ENCODE measurements around the gene UIMC1. TPM values are rescaled to one million over a fixed set of nuclear protein-coding genes. Genes with fewer than 3 reads are reported as not detected.

Gene UIMC1
- total RNA-seq, 4 donors from 2014 or later = 30.0 to 34.3 (median 32.4) TPM

DNA sequence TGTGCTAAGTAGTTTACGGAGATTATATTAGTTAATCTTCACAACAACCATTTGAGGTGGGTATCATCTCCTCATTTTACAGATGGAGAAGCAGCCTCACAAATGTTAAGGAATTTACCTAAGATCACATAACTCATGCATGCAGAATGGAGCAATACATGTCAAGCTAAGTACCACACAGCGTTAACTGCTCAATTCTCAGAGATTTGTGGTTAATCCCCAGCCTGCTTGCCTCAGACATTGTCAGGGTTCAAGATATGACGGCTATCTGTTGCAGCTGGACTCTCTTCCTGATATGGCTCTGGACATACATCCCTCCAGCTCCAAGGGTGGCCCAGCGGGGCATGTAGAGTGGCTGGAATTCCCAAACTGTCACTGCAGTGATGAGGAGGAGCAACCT is 8.6 kb upstream of the UIMC1 start:
- Histone ChIP-seq H3K4me1 (no peaks in the 10 kb centered on the region), H3K4me3 (replicated peaks in 1 of 3) (no peak overlapping the region), H3K27me3 (no peaks in the 10 kb centered on the region), H3K27ac (no peak overlapping the region), H3K36me3 (no peaks in the 10 kb centered on the region), H3K9me3 (no peaks in the 10 kb centered on the region)
- DNase-seq = no peak
- intact Hi-C loops (cut with DNase I) = no loop called here
- no peak for TF ChIP-seq CTCF (IDR thresholded peaks at IDR 0.05)
- no peak for TF ChIP-seq POLR2A (IDR thresholded peaks at IDR 0.05)
- 92 to 98% methylated on average over 4 of the region's 4 CpGs for WGBS, 2 donors

- WGBS, 2 donors = 94 to 96% methylated on average over 4 of the region's 4 CpGs
Measured at GRCh38 chr5:177010153-177010552, 3.6 kb upstream of the UIMC1 start.

GRCh38 chr5:177008716-177009115 is 2.1 kb upstream of the UIMC1 start:
- Histone ChIP-seq H3K4me1 (peaks cover 15% of the 10 kb centered on the region in 2 donors), H3K27ac (no peak overlapping the region), H3K27me3 (no peaks in the 10 kb centered on the region), H3K4me3 (replicated peaks in 1 of 3) (no peak overlapping the region), H3K36me3 (no peaks in the 10 kb centered on the region), H3K9me3 (no peaks in the 10 kb centered on the region)
- no peak for DNase-seq
- TF ChIP-seq CTCF (IDR thresholded peaks at IDR 0.05) (no peak), POLR2A (IDR thresholded peaks at IDR 0.05) (no peak)
- WGBS, 2 donors = 90% methylated on average over 2 of the region's 2 CpGs
- intact Hi-C loops (cut with DNase I) = no loop called here

More at GRCh38 chr5:177010153-177010552, 3.6 kb upstream of the UIMC1 start:
- H3K4me1 ChIP-seq = peaks cover 4% of the 10 kb centered on the region in 2 donors
- no peak overlapping the region for H3K4me3 ChIP-seq (replicated peaks in 1 of 3)
- no peaks in the 10 kb centered on the region for H3K27me3 ChIP-seq
- no peaks in the 10 kb centered on the region for H3K36me3 ChIP-seq
- H3K9me3 ChIP-seq = no peaks in the 10 kb centered on the region
- DNase-seq = no peak
- TF ChIP-seq POLR2A (IDR thresholded peaks at IDR 0.05) = no peak
- no peak for TF ChIP-seq CTCF (IDR thresholded peaks at IDR 0.05)
- H3K27ac ChIP-seq = no peak overlapping the region
- intact Hi-C loops (cut with DNase I) = no loop called here

DNA sequence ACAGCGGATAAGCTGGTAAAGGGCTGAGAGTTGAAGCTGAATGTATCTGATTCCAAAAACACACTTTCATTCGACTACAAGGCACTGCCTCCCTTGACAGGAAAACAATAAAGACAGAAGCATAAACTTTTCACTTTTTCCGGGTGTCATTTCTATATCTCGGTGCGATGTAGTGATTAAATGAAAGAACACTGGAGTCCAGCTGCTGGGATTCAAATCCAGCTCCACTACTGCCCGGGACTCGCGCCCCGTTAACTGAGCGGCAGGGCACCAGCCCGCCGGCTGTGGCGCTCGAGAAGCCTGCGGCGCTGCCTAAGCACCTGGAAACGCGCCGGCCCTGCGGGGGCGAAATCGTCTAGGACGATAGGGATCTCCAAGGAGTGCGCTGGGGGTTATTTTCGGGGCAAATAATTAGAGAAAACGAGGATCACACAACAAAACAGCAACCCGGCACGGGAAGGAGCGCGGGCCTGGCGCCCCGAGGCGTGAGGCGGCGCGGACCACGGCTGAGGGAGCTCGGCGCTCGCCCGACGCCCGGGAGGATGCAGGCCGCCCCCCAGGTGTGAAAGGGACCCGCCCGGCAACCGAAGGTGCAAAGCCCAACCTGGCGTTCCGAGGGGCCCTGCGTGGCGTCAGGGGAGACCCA is 837 bp downstream of the UIMC1 start:
- intact Hi-C loops (cut with DNase I) = no loop called here
- peak overlapping the region; percentile 87 to 97 (median 91) for H3K4me3 ChIP-seq (replicated peaks in 1 of 3)
- peaks cover 15% of the 10 kb centered on the region in 2 donors for H3K4me1 ChIP-seq
- peak overlapping the region; percentile 94 to 97 (median 94) for H3K27ac ChIP-seq
- TF ChIP-seq POLR2A (IDR thresholded peaks at IDR 0.05) (no peak), CTCF (IDR thresholded peaks at IDR 0.05) (peak; percentile 37 to 71 (median 47))
- no peaks in the 10 kb centered on the region for H3K36me3 ChIP-seq
- DNase-seq = peak; percentile 79 to 83
- no peaks in the 10 kb centered on the region for H3K9me3 ChIP-seq
- no peaks in the 10 kb centered on the region for H3K27me3 ChIP-seq
- 1% methylated on average over 31 to 48 of the region's 51 CpGs for WGBS, 2 donors

DNA sequence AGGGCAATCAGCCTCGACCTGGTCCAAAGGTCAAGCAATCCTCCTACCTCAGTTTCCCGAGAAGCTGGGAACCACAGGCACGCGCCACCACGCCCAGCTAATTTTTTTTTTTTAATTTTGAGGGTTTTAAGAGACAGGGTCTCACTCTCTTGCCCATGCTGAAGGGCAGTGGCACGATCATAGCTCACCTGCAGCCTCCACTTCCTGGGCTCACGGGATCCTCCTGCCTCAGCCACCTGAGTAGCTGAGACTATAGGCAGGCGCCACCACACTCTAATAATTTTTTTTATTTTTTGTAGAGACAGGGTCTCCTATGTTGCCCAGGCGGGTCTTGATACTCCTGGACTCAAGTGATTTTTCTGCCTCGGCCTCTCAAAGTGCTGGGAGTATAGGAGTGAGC is 1.6 kb downstream of the UIMC1 start:
- Histone ChIP-seq H3K4me1 (peaks cover 15% of the 10 kb centered on the region in 2 donors), H3K27me3 (no peaks in the 10 kb centered on the region), H3K9me3 (no peaks in the 10 kb centered on the region), H3K4me3 (replicated peaks in 1 of 3) (no peak overlapping the region), H3K36me3 (no peaks in the 10 kb centered on the region), H3K27ac (no peak overlapping the region)
- WGBS, 2 donors = 95% methylated on average over 10 of the region's 10 CpGs
- DNase-seq = no peak
- TF ChIP-seq POLR2A (IDR thresholded peaks at IDR 0.05) (no peak), CTCF (IDR thresholded peaks at IDR 0.05) (no peak)
- intact Hi-C loops (cut with DNase I) = no loop called here

Data from thyroid gland (tissue), 4 donors.